ENCODE results near the gene NDNF.

GRCh38 chr4:120994521-120994920 lies 77.8 kb downstream of the NDNF start:
- TF ChIP-seq CTCF (conservative IDR thresholded peaks at IDR 0.05 in 1 of 2, IDR thresholded peaks at IDR 0.05 in 1 of 2; ENCODE audit: extremely low read depth in 1 of 2, insufficient read depth in 1 of 2, low read depth in 1 of 2, low read length in 2 of 2) = no peak
- no peak for TF ChIP-seq EZH2 (IDR thresholded peaks at IDR 0.05; ENCODE audit: borderline replicate concordance, low read length)

All from mammary epithelial cell (primary cell).